NB4 (cell line): ENCODE measurements around the gene KRTAP9-4.

Experiments used
- POLR2A ChIP-seq: IDR thresholded peaks from 2 replicates; pipeline ENCODE4 v1.6.1; 2011; ENCODE audit warnings: mild to moderate bottlenecking; ENCODE audit not compliant: insufficient read length; ENCODE audit errors: extremely low read depth
- TF ChIP-seq, protein P1 (sequence below): IDR thresholded peaks from one replicate; pipeline ENCODE4 v1.5.1; 2012; ENCODE audit warnings: low read depth, low read length
- TF ChIP-seq, protein P2 (sequence below): IDR thresholded peaks from 2 replicates; pipeline ENCODE4 v1.6.1; 2011; ENCODE audit warnings: low read depth, low read length

DNA sequence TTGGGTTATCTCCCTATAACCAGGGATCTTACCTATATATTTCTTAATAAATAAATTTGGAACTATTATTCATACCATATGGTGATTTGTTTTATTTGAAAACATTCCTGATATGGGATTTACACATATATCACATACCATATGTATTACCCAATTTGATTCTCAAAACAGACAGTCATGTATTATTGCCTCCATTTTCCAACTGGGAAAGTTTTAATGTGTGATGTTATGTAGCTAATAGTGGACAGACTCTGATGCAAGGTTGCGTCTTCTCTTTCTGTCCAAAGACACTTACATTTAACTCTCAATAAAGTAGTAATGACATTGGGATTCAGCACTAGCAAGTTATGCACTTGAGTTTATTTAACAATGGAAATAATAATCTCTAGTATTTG is 6.8 kb downstream of the KRTAP9-4 start:
- TF ChIP-seq, protein P1, sequence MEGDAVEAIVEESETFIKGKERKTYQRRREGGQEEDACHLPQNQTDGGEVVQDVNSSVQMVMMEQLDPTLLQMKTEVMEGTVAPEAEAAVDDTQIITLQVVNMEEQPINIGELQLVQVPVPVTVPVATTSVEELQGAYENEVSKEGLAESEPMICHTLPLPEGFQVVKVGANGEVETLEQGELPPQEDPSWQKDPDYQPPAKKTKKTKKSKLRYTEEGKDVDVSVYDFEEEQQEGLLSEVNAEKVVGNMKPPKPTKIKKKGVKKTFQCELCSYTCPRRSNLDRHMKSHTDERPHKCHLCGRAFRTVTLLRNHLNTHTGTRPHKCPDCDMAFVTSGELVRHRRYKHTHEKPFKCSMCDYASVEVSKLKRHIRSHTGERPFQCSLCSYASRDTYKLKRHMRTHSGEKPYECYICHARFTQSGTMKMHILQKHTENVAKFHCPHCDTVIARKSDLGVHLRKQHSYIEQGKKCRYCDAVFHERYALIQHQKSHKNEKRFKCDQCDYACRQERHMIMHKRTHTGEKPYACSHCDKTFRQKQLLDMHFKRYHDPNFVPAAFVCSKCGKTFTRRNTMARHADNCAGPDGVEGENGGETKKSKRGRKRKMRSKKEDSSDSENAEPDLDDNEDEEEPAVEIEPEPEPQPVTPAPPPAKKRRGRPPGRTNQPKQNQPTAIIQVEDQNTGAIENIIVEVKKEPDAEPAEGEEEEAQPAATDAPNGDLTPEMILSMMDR: no peak
- TF ChIP-seq, protein P2, sequence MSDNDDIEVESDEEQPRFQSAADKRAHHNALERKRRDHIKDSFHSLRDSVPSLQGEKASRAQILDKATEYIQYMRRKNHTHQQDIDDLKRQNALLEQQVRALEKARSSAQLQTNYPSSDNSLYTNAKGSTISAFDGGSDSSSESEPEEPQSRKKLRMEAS: no peak
- TF ChIP-seq POLR2A: no peak
